Panc1 (cell line): ENCODE data around the gene SLC4A11.

Experiments used
- CTCF ChIP-seq: fragments of 450-650 bp; IDR thresholded peaks from 2 replicates; pipeline ENCODE4 v1.5.1; 2017; ENCODE audit warnings: mild to moderate bottlenecking
- POLR2AphosphoS5 ChIP-seq: IDR thresholded peaks from 2 replicates; pipeline ENCODE4 v1.6.1; 2012; ENCODE audit warnings: mild to moderate bottlenecking, low read depth, low read length, moderate library complexity
- REST ChIP-seq, 2 experiments: IDR thresholded peaks; 2 replicates each; pipeline ENCODE4 v1.6.1; 2011 to 2012; ENCODE audit warnings: low read depth in 2 of 2, control low read depth in 1 of 2, low read length in 1 of 2, mild to moderate bottlenecking in 1 of 2, moderate library complexity in 1 of 2; ENCODE audit not compliant: insufficient read depth in 1 of 2
- SIN3A ChIP-seq: IDR thresholded peaks from 2 replicates; pipeline ENCODE4 v1.6.1; 2012; ENCODE audit warnings: low read depth, mild to moderate bottlenecking, low read length, moderate library complexity, borderline replicate concordance; ENCODE audit not compliant: insufficient read depth

GRCh38 chr20:3218307-3218988 is 20.5 kb downstream of the SLC4A11 start:
- peak; percentile 97 for TF ChIP-seq CTCF
- peak; percentile 58 for TF ChIP-seq POLR2AphosphoS5
- no peak for TF ChIP-seq SIN3A
- no peak for TF ChIP-seq REST (IDR thresholded peaks at IDR 0.05; ENCODE audit: insufficient read depth in 1 of 2, low read depth in 2 of 2, low read length in 1 of 2)
